Uterus (tissue), 2 donors: Measurements from ENCODE around the gene TMEM53.

ENCODE experiments used
- CTCF ChIP-seq, 4 experiments: fragments of 200-600 bp in 2 of 4; fragments of 450-650 bp in 2 of 4; sonication (generic) in 2 of 4; IDR thresholded peaks; one replicate each; pipeline ENCODE4 v1.5.1; 2016 to 2019; ENCODE audit warnings: antibody characterized with exemption in 4 of 4, mild to moderate bottlenecking in 2 of 4, moderate library complexity in 1 of 4
- POLR2A ChIP-seq, 2 donors: fragments of 450-650 bp; IDR thresholded peaks; one replicate each; pipeline ENCODE4 v1.6.1; 2016; ENCODE audit warnings: antibody characterized with exemption in 2 of 2, mild to moderate bottlenecking in 1 of 2, moderate library complexity in 1 of 2

- TF ChIP-seq POLR2A (IDR thresholded peaks at IDR 0.05) (no peak), CTCF (IDR thresholded peaks at IDR 0.05) (no peak)
Observed at GRCh38 chr1:44630116-44630515, 44.2 kb downstream of the TMEM53 start.
